Cardiac muscle cell (in vitro differentiated cells and primary cell): ENCODE data around the gene PHF21B. TPM values are rescaled to one million over a fixed set of nuclear protein-coding genes. Genes with fewer than 3 reads are reported as not detected.

Source experiments
- DNase-seq, 2 donors: peaks; one replicate each; pipeline versions ENCODE4 v3.0.0 to v3.0.0-alpha.2; 2010 to 2017; ENCODE audit warnings: low read depth in 1 of 2, low spot score in 1 of 2
- H3K27ac ChIP-seq: fragments of 200-600 bp; sonication (generic); 2 replicates; pipeline ENCODE4 v1.5.1; 2016
- H3K27me3 ChIP-seq: fragments of 200-600 bp; sonication (generic); 2 replicates; pipeline ENCODE4 v1.6.0; 2016; ENCODE audit warnings: control low read depth
- H3K36me3 ChIP-seq: fragments of 200-600 bp; sonication (generic); 2 replicates; pipeline ENCODE4 v1.5.1; 2016; ENCODE audit warnings: control low read depth
- H3K4me1 ChIP-seq: fragments of 200-600 bp; sonication (generic); 2 replicates; pipeline ENCODE4 v1.8.1; 2017; ENCODE audit warnings: low read depth, mild to moderate bottlenecking, mixed run types
- H3K4me3 ChIP-seq: fragments of 200-600 bp; sonication (generic); 2 replicates; pipeline ENCODE4 v1.5.1; 2016; ENCODE audit warnings: mild to moderate bottlenecking
- H3K9me3 ChIP-seq: fragments of 200-600 bp; sonication (generic); 2 replicates; pipeline ENCODE4 v1.5.1; 2017; ENCODE audit warnings: low read depth, mild to moderate bottlenecking, control low read depth
- polyA plus RNA-seq: library from polyadenylated mRNA; unstranded; fragments of >200 nt; fragmentation: Nextera tagmentation; extraction: Ambion mirVana; gene quantifications from 2 replicates; pipeline ENCODE4 v1.2.1, GENCODE V29; 2016
- total RNA-seq: library from RNA; depleted of rRNA; stranded (reverse); fragments of >200 nt; gene quantifications from 2 replicates; pipeline ENCODE4 v1.2.3, GENCODE V29; 2016
- TF ChIP-seq, protein P1 (sequence below): IDR thresholded peaks from 2 replicates; pipeline ENCODE4 v1.5.1; 2012; ENCODE audit warnings: low read depth, mild to moderate bottlenecking, low read length

The PHF21B gene
- total and polyA plus RNA-seq, 2 experiments from 2014 or later, result 3.0 to 7.2 TPM

DNA sequence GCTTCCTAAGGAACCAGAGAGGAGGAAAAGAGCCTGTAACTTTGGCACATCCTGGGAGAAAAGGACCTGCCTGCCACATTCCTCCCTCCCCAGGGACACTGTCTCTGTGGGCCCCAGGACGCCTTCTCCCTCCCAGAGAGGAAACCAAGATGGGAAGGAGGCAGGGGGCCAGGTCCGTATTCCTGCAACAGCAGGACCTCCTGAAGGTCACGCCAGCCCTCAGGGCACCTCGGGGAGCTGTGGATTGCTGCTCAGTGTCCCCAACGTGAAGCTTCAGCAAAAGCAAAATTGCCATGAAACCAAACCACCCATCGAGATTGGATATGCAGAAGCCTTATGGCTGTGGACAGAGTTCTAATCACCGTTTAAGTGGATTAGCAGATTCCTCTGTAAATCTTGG is 170.7 kb downstream of the PHF21B start:
- H3K4me1 ChIP-seq, result no peaks in the 10 kb centered on the region
- H3K4me3 ChIP-seq, result no peak overlapping the region
- H3K36me3 ChIP-seq, result no peaks in the 10 kb centered on the region
- no peaks in the 10 kb centered on the region for H3K9me3 ChIP-seq
- H3K27me3 ChIP-seq, result no peaks in the 10 kb centered on the region
- H3K27ac ChIP-seq, result no peak overlapping the region
- TF ChIP-seq, protein P1, sequence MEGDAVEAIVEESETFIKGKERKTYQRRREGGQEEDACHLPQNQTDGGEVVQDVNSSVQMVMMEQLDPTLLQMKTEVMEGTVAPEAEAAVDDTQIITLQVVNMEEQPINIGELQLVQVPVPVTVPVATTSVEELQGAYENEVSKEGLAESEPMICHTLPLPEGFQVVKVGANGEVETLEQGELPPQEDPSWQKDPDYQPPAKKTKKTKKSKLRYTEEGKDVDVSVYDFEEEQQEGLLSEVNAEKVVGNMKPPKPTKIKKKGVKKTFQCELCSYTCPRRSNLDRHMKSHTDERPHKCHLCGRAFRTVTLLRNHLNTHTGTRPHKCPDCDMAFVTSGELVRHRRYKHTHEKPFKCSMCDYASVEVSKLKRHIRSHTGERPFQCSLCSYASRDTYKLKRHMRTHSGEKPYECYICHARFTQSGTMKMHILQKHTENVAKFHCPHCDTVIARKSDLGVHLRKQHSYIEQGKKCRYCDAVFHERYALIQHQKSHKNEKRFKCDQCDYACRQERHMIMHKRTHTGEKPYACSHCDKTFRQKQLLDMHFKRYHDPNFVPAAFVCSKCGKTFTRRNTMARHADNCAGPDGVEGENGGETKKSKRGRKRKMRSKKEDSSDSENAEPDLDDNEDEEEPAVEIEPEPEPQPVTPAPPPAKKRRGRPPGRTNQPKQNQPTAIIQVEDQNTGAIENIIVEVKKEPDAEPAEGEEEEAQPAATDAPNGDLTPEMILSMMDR, result no peak
- DNase-seq, result no peak

DNA sequence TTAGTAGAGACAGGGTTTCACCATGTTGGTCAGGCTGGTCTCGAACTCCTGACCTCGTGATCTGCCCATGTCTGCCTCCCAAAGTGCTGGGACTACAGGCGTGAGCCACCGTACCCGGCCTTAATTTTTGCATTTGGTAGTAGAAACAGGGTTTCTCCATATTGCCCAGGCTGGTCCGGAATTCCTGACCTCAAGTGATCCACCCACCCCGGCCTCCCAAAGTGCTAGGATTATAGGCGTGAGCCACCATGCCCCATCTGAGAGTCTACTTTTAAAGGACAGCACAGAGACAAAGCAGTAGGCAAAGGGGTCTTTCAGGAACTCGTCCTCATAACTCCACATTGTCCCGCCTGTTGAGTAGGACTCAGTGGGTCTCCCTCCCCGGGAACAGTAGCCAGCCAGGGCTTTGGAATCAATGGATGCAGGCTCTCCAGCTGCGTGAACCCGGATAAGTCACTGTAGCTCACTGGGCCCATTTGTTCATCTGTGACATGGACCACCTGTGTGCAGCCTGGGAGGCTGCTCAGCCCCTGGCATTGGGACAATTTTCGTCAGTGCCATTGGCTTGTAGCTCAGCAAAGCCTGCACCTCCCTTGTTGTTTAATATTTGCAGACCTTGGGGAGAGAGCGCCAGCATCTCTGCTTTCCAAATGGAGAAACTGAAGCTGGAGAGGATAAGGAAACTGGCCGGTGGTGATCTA is 171.3 kb downstream of the PHF21B start:
- Histone ChIP-seq H3K36me3 (no peaks in the 10 kb centered on the region), H3K27me3 (no peaks in the 10 kb centered on the region), H3K27ac (no peak overlapping the region), H3K4me1 (no peaks in the 10 kb centered on the region), H3K9me3 (no peaks in the 10 kb centered on the region), H3K4me3 (no peak overlapping the region)
- TF ChIP-seq, protein P1, result no peak
- DNase-seq, result no peak

DNA sequence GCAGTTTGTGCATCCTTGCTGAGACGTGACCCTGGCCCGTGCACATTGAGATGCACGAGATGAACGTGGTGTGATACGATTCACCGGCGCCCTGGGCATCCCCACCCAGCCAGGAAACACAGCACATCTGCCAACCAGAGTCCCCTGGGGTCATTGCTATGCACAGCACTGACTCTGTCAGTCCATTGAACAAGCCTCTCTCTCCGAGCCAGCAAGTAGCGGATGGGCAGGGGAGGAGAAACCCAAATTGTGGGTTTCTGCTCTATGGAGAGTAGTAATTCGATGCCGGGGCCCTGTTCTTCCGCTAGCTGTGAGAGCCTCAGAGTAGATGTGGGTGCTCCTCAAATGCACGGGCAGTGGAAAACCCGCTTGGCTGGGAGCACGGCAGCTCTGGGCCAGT is 172.3 kb downstream of the PHF21B start:
- DNase-seq, result no peak
- no peaks in the 10 kb centered on the region for H3K9me3 ChIP-seq
- no peaks in the 10 kb centered on the region for H3K4me1 ChIP-seq
- H3K27ac ChIP-seq, result no peak overlapping the region
- H3K4me3 ChIP-seq, result no peak overlapping the region
- TF ChIP-seq, protein P1, result no peak
- no peaks in the 10 kb centered on the region for H3K27me3 ChIP-seq
- H3K36me3 ChIP-seq, result no peaks in the 10 kb centered on the region

DNA sequence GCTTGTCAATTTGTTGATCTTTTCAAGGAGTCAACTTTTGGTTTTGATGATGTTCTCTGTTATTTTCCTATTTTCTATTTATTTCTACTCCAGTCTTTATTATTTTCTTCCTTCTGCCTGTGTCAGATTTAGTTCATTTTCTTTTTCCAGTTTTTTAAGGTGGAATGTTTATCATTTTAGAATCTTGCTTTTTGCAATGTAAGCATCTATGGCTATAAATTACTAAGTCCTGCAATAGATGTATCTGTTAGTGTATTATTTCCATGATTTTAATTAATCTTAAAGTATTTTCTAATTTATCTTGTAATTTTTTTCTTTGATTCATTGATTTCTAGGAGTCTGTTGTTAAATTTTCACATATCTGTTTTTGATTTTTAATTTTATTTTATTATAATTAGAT is 175.7 kb downstream of the PHF21B start:
- H3K27ac ChIP-seq, result no peak overlapping the region
- no peaks in the 10 kb centered on the region for H3K4me1 ChIP-seq
- H3K36me3 ChIP-seq, result no peaks in the 10 kb centered on the region
- H3K4me3 ChIP-seq, result no peak overlapping the region
- no peak for DNase-seq
- TF ChIP-seq, protein P1, result no peak
- H3K27me3 ChIP-seq, result no peaks in the 10 kb centered on the region
- no peaks in the 10 kb centered on the region for H3K9me3 ChIP-seq

DNA sequence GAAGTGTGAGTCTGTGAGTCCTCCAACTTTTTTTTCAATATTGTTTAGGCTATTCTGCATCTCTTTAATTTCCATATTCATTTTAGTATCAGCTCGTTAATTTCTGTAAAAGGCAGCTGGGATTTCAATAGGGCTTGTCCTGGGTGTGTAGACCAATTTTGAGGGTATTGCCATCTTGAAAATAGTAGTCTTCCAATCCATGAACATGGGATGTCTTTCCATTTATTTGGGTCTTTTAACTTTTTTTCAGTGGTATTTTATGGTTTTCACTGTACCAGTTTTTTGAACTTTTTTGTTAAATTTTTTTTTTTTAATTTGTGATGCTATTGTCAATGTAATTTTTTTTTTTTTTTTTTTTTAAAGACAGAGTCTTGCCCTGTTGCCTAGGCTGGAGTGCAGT is 177.9 kb downstream of the PHF21B start:
- H3K9me3 ChIP-seq, result no peaks in the 10 kb centered on the region
- no peak overlapping the region for H3K27ac ChIP-seq
- no peaks in the 10 kb centered on the region for H3K27me3 ChIP-seq
- no peaks in the 10 kb centered on the region for H3K36me3 ChIP-seq
- no peak for DNase-seq
- TF ChIP-seq, protein P1, result no peak
- H3K4me3 ChIP-seq, result no peak overlapping the region
- no peaks in the 10 kb centered on the region for H3K4me1 ChIP-seq

Other genes with a start within 250 kb of the PHF21B start
- 57.7 and 66.9 TPM in 2 replicates for gene NUP50, start 153.9 kb upstream of the PHF21B start, total RNA-seq
- gene NUP50, start 153.9 kb upstream of the PHF21B start, polyA plus RNA-seq, result 21.1 and 25.6 TPM in 2 replicates
- gene KIAA0930, start 230.9 kb upstream of the PHF21B start, total RNA-seq, result 12.7 and 21.5 TPM in 2 replicates
- gene KIAA0930, start 230.9 kb upstream of the PHF21B start, polyA plus RNA-seq, result 11.8 and 18.9 TPM in 2 replicates